GM11168 (cell line): Measurements from ENCODE around the gene TNNI3.
"Not testable (repeated sequence)": the region's sequence is repeated elsewhere in the genome, so short reads cannot be mapped to it uniquely, and the experiment has no call there.

ENCODE experiments used
- in situ Hi-C: fragments of 300-500 bp; cut with MboI; formaldehyde crosslinking; loops from one replicate; pipeline ENCODE4 v1.12.0; 2022; ENCODE audit warnings: low sequenced_read_pairs; ENCODE audit not compliant: unreplicated experiment

Gene TNNI3

GRCh38 chr19:55116232-55116858 lies 41.2 kb downstream of the TNNI3 start:
- in situ Hi-C loops = no loop called here

GRCh38 chr19:55115446-55116065 lies 42.0 kb downstream of the TNNI3 start:
- in situ Hi-C loops = no loop called here

GRCh38 chr19:55114566-55115145 lies 42.9 kb downstream of the TNNI3 start:
- in situ Hi-C loops = no loop called here

GRCh38 chr19:55113570-55114039 lies 43.9 kb downstream of the TNNI3 start:
- in situ Hi-C loops = no loop called here

GRCh38 chr19:55112777-55113569 lies 44.6 kb downstream of the TNNI3 start:
- in situ Hi-C loops = no loop called here

- in situ Hi-C loops = no loop called here
Measured at GRCh38 chr19:55112246-55112776, 45.2 kb downstream of the TNNI3 start.

GRCh38 chr19:55111238-55111831 lies 46.2 kb downstream of the TNNI3 start:
- in situ Hi-C loops = no loop called here

GRCh38 chr19:55109527-55110291 lies 47.8 kb downstream of the TNNI3 start:
- in situ Hi-C loops = no loop called here

- in situ Hi-C loops = not testable (repeated sequence)
Measured at GRCh38 chr19:55107252-55107651, 50.3 kb downstream of the TNNI3 start.

GRCh38 chr19:55106591-55106990 lies 50.9 kb downstream of the TNNI3 start:
- in situ Hi-C loops = no loop called here

GRCh38 chr19:55105237-55105636 lies 52.3 kb downstream of the TNNI3 start:
- in situ Hi-C loops = no loop called here

GRCh38 chr19:55103190-55103589 lies 54.3 kb downstream of the TNNI3 start:
- in situ Hi-C loops = no loop called here
